Raji (cell line): Measurements from ENCODE around the gene ARSJ.

Source experiments
- POLR2A ChIP-seq: IDR thresholded peaks from 2 replicates; pipeline ENCODE4 v1.6.1; 2011; ENCODE audit warnings: low read depth, low read length, control low read depth; ENCODE audit not compliant: insufficient read depth

ARSJ gene

GRCh38 chr4:113951263-113951662 is 28.2 kb downstream of the ARSJ start:
- no peak for TF ChIP-seq POLR2A

- no peak for TF ChIP-seq POLR2A
These were observed 29.2 kb downstream of the ARSJ start for GRCh38 chr4:113950207-113950606.

GRCh38 chr4:113947484-113947883 is 32.0 kb downstream of the ARSJ start:
- no peak for TF ChIP-seq POLR2A

GRCh38 chr4:113945906-113946305 is 33.5 kb downstream of the ARSJ start:
- no peak for TF ChIP-seq POLR2A

- TF ChIP-seq POLR2A, result no peak
These were observed 35.6 kb downstream of the ARSJ start for GRCh38 chr4:113943863-113944262.

GRCh38 chr4:113943085-113943484 is 36.4 kb downstream of the ARSJ start:
- no peak for TF ChIP-seq POLR2A

GRCh38 chr4:113941836-113942235 is 37.6 kb downstream of the ARSJ start:
- no peak for TF ChIP-seq POLR2A

- TF ChIP-seq POLR2A, result no peak
These were observed 44.3 kb downstream of the ARSJ start for GRCh38 chr4:113935190-113935589.

- no peak for TF ChIP-seq POLR2A
These were observed 58.2 kb downstream of the ARSJ start for GRCh38 chr4:113921089-113921794.

GRCh38 chr4:113919611-113920010 is 59.8 kb downstream of the ARSJ start:
- TF ChIP-seq POLR2A, result no peak

- no peak for TF ChIP-seq POLR2A
These were observed 60.3 kb downstream of the ARSJ start for GRCh38 chr4:113919145-113919544.

- no peak for TF ChIP-seq POLR2A
These were observed 70.6 kb downstream of the ARSJ start for GRCh38 chr4:113908829-113909228.

GRCh38 chr4:113907559-113907958 is 71.9 kb downstream of the ARSJ start:
- TF ChIP-seq POLR2A, result no peak

- no peak for TF ChIP-seq POLR2A
These were observed 74.1 kb downstream of the ARSJ start for GRCh38 chr4:113905301-113905700.

GRCh38 chr4:113904877-113905276 is 74.6 kb downstream of the ARSJ start:
- TF ChIP-seq POLR2A, result no peak

- TF ChIP-seq POLR2A, result no peak
These were observed 77.3 kb downstream of the ARSJ start for GRCh38 chr4:113901994-113902787.
